NCI-H1417 (cell line): ENCODE results near the gene ANKRD2.
A peak's percentile ranks its signal among the peaks of the same experiment; 100 is the strongest.

Experiments used
- DNase-seq, 3 experiments: peaks; one replicate each; lab custom pipeline; 2025; lab: John Stamatoyannopoulos, UW

Gene ANKRD2

GRCh38 chr10:97596101-97597082 lies 23.8 kb downstream of the ANKRD2 start:
- no peak for DNase-seq

- no peak for DNase-seq
Observed at GRCh38 chr10:97597778-97598177, 25.2 kb downstream of the ANKRD2 start.

- no peak for DNase-seq
Observed at GRCh38 chr10:97598407-97599271, 26.1 kb downstream of the ANKRD2 start.

- no peak for DNase-seq
Observed at GRCh38 chr10:97599272-97599619, 26.7 kb downstream of the ANKRD2 start.

- no peak for DNase-seq
Observed at GRCh38 chr10:97600616-97601015, 28.0 kb downstream of the ANKRD2 start.

- DNase-seq: no peak
Observed at GRCh38 chr10:97601268-97602215, 29.0 kb downstream of the ANKRD2 start.

GRCh38 chr10:97607095-97607636 lies 34.6 kb downstream of the ANKRD2 start:
- no peak for DNase-seq

GRCh38 chr10:97608991-97609561 lies 36.5 kb downstream of the ANKRD2 start:
- DNase-seq: no peak

- DNase-seq: no peak
Observed at GRCh38 chr10:97611473-97611872, 38.9 kb downstream of the ANKRD2 start.

- DNase-seq: peak in 2 of 3 experiments; percentile 1 to 24
Observed at GRCh38 chr10:97612386-97612785, 39.8 kb downstream of the ANKRD2 start.

GRCh38 chr10:97618285-97618684 lies 45.7 kb downstream of the ANKRD2 start:
- DNase-seq: no peak

GRCh38 chr10:97618733-97619132 lies 46.2 kb downstream of the ANKRD2 start:
- DNase-seq: no peak

- no peak for DNase-seq
Observed at GRCh38 chr10:97623277-97623676, 50.7 kb downstream of the ANKRD2 start.

GRCh38 chr10:97627731-97628130 lies 55.2 kb downstream of the ANKRD2 start:
- no peak for DNase-seq

- DNase-seq: no peak
Observed at GRCh38 chr10:97628228-97628627, 55.6 kb downstream of the ANKRD2 start.

- no peak for DNase-seq
Observed at GRCh38 chr10:97629289-97629688, 56.7 kb downstream of the ANKRD2 start.

GRCh38 chr10:97631098-97631497 lies 58.5 kb downstream of the ANKRD2 start:
- no peak for DNase-seq

- peak; percentile 88 to 94 (median 91) for DNase-seq
Observed at GRCh38 chr10:97632949-97633884, 60.6 kb downstream of the ANKRD2 start, which contains the start of gene MORN4. TSS of gene MORN4 (minus strand) at chr10:97633500. CDS start at chr10:97619653, 13,847 bp downstream.
